Right atrium auricular region (tissue), 2 donors: ENCODE data around the gene OR10G7. TPM values are rescaled to one million over a fixed set of nuclear protein-coding genes. Genes with fewer than 3 reads are reported as not detected.

Experiments used
- DNase-seq: peaks from one replicate; pipeline ENCODE4 v3.0.0-alpha.2; 2019; ENCODE audit warnings: low spot score
- H3K27ac ChIP-seq, 2 donors: fragments of 200-600 bp; sonication (generic); 1 replicate in 1 of 2; 2 replicates in 1 of 2; pipeline ENCODE4 v1.5.1; 2016 to 2019
- H3K27me3 ChIP-seq, 2 donors: fragments of 200-600 bp; sonication (generic); one replicate each; pipeline versions ENCODE4 v1.5.1 to v1.6.0; 2017 to 2019
- H3K36me3 ChIP-seq: fragments of 200-600 bp; sonication (generic); one replicate; pipeline ENCODE4 v1.5.1; 2016
- H3K4me1 ChIP-seq, 2 donors: fragments of 200-600 bp; sonication (generic); one replicate each; pipeline versions ENCODE4 v1.5.1 to v1.6.0; 2017 to 2019
- H3K4me3 ChIP-seq, 2 donors: fragments of 200-600 bp; sonication (generic); 1 replicate in 1 of 2; 2 replicates in 1 of 2; pipeline ENCODE4 v1.5.1; 2017 to 2019; ENCODE audit warnings: mild to moderate bottlenecking in 1 of 2, moderate library complexity in 1 of 2
- H3K9me3 ChIP-seq, 2 donors: fragments of 200-600 bp; sonication (generic); one replicate each; pipeline ENCODE4 v1.5.1; 2019
- total RNA-seq, 2 donors: library from RNA; depleted of rRNA; stranded (reverse); fragments of >200 nt; gene quantifications; one replicate each; pipeline ENCODE4 v1.1.0, GENCODE V29; 2016
- TF ChIP-seq, protein P1 (sequence below), 2 donors: fragments of 200-600 bp; sonication (generic); IDR thresholded peaks; one replicate each; pipeline ENCODE4 v1.5.1; 2019; ENCODE audit warnings: antibody characterized with exemption in 2 of 2

Gene OR10G7
- total RNA-seq, 2 donors from 2014 or later: not detected

DNA sequence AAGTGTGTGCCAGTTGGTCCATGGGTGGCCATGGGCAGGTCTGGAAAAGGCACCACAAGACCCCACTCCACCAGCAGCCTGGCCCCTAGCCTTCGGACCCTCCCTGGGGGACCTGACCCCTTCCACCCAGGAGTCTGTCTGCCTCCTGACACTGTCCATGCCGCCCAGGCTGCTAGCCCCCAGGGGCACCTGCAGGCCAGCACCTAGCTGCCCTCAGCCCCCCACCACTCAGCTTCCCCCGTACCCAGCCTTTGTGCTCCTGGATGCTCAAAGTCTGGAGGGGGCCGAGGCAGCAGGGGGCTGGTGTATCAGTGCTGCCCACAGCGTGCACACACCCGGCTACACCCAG, 34.3 kb upstream of the OR10G7 start:
- no peak for DNase-seq
- TF ChIP-seq, protein P1, sequence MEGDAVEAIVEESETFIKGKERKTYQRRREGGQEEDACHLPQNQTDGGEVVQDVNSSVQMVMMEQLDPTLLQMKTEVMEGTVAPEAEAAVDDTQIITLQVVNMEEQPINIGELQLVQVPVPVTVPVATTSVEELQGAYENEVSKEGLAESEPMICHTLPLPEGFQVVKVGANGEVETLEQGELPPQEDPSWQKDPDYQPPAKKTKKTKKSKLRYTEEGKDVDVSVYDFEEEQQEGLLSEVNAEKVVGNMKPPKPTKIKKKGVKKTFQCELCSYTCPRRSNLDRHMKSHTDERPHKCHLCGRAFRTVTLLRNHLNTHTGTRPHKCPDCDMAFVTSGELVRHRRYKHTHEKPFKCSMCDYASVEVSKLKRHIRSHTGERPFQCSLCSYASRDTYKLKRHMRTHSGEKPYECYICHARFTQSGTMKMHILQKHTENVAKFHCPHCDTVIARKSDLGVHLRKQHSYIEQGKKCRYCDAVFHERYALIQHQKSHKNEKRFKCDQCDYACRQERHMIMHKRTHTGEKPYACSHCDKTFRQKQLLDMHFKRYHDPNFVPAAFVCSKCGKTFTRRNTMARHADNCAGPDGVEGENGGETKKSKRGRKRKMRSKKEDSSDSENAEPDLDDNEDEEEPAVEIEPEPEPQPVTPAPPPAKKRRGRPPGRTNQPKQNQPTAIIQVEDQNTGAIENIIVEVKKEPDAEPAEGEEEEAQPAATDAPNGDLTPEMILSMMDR (IDR thresholded peaks at IDR 0.05): no peak
- H3K27me3 ChIP-seq: no peaks in the 10 kb centered on the region
- no peak overlapping the region for H3K4me3 ChIP-seq
- peaks cover 0 to 8% of the 10 kb centered on the region in 2 donors for H3K4me1 ChIP-seq
- H3K36me3 ChIP-seq: no peaks in the 10 kb centered on the region
- H3K27ac ChIP-seq: no peak overlapping the region
- H3K9me3 ChIP-seq: no peaks in the 10 kb centered on the region

DNA sequence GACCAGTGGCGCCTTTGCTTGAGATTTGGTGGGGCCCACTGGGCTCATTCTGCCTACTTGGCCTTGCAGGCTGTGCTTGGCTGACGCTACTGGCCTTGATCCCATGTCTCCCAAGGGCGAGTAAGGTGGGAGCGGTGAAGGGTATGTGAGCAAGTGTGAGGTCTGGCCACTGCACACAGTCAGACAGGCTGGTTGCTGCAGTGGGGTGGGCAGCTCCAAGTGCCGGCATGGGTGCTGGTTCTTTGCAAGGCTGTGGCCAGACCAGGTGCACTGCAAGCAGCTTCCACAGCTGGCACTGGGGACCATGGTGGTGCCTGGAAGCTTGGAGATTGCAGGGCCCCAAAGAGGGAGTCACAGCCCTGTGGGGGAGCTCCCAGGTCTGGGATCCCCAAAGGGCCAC, 33.4 kb upstream of the OR10G7 start:
- H3K27me3 ChIP-seq: no peaks in the 10 kb centered on the region
- no peak overlapping the region for H3K4me3 ChIP-seq
- no peaks in the 10 kb centered on the region for H3K36me3 ChIP-seq
- no peaks in the 10 kb centered on the region for H3K9me3 ChIP-seq
- TF ChIP-seq, protein P1 (IDR thresholded peaks at IDR 0.05): no peak
- no peak overlapping the region for H3K27ac ChIP-seq
- no peak for DNase-seq
- H3K4me1 ChIP-seq: peaks cover 0 to 12% of the 10 kb centered on the region in 2 donors

DNA sequence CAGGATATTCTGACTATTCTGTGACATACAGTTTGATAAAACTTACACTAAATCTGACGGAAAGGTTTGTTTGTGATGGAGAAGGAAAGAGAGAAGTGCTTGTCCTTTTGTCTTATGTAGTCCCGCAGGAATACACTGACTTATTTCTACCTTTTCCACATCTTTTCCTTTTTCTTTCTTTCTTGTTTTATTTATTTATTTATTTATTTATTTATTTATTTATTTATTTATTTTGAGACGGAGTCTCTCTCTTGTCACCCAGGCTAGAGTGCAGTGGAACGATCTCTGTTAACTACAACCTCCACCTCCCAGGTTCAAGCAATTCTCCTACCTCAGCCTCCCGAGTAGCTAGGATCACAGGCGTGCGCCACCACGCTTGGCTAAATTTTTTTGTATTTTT, 31.0 kb upstream of the OR10G7 start:
- no peak for DNase-seq
- TF ChIP-seq, protein P1 (IDR thresholded peaks at IDR 0.05): no peak
- Histone ChIP-seq H3K27me3 (no peaks in the 10 kb centered on the region), H3K4me1 (peaks cover 0 to 16% of the 10 kb centered on the region in 2 donors), H3K9me3 (no peaks in the 10 kb centered on the region), H3K27ac (no peak overlapping the region), H3K4me3 (no peak overlapping the region), H3K36me3 (no peaks in the 10 kb centered on the region)

DNA sequence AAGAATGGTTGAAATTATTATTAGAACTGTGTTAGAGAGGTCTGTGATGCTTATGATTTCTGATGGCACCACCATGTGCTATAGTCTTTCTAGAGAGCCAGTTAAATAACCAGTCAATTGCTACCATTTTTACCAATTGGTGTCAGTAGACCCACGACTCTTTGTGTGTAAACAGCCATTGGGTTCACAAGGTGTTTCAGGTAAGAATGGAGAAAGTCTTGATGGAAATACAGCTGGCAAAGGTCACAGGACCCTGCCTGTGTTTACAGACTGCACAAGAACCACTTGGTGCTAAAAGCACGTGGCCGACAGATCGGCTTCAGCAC, 30.5 kb upstream of the OR10G7 start:
- Histone ChIP-seq H3K4me3 (no peak overlapping the region), H3K27ac (no peak overlapping the region), H3K9me3 (no peaks in the 10 kb centered on the region), H3K36me3 (no peaks in the 10 kb centered on the region), H3K4me1 (peaks cover 0 to 16% of the 10 kb centered on the region in 2 donors), H3K27me3 (no peaks in the 10 kb centered on the region)
- DNase-seq: no peak
- TF ChIP-seq, protein P1 (IDR thresholded peaks at IDR 0.05): no peak

DNA sequence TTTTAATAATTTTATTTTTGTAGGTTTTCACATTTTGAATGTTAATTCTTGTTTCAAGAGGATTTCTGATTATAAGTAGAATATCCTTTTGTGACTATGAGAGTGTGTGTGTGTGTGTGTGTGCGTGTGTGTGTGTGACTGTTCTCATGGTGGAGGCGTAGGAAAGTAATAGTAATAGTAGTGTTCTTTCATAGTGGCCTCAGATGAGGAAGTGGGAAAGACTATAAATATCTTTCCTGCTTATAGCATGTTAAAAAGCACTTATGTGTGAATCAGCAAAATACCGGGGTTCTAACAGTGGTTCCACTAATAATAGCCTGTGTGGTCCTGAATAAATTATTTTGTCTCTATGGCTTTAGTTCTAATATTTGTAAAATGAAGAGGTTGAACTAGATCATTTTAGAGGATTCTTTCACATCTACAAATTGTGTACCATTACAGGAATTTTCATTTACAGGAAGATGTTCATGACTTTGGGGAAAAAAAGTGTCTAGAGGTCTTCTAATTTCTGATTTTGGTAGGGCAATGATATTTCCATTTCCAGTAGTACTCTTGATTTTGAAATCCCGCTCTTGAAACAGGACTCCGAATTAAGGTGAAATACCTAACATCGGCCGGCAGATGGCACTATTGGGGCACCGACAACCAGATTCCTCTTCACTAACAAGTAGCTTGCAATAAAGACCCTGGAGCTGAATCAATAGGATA, 29.9 kb upstream of the OR10G7 start:
- Histone ChIP-seq H3K9me3 (no peaks in the 10 kb centered on the region), H3K36me3 (no peaks in the 10 kb centered on the region), H3K4me3 (no peak overlapping the region), H3K4me1 (peaks cover 0 to 12% of the 10 kb centered on the region in 2 donors), H3K27ac (no peak overlapping the region), H3K27me3 (no peaks in the 10 kb centered on the region)
- TF ChIP-seq, protein P1 (IDR thresholded peaks at IDR 0.05): peak; percentile 44 to 82
- peak; percentile 81 for DNase-seq
